Cardiac fibroblast (primary cell): ENCODE measurements around the gene LRP1B.

Experiments used
- DNase-seq, 2 donors: peaks; one replicate each; pipeline versions ENCODE4 v3.0.0 to v3.0.0-alpha.2; 2010; ENCODE audit warnings: low read depth in 2 of 2
- H3K4me3 ChIP-seq, 2 donors: replicated peaks in 1 of 2; 1 replicate in 1 of 2; 2 replicates in 1 of 2; pipeline ENCODE4 v1.5.1; 2011; ENCODE audit warnings: low read depth in 2 of 2, low read length in 2 of 2, mild to moderate bottlenecking in 2 of 2, moderate library complexity in 1 of 2
- TF ChIP-seq, protein P1 (sequence below): IDR thresholded peaks from one replicate; pipeline ENCODE4 v1.5.1; 2011; ENCODE audit warnings: low read depth, mild to moderate bottlenecking, low read length, inconsistent platforms

The LRP1B gene

DNA sequence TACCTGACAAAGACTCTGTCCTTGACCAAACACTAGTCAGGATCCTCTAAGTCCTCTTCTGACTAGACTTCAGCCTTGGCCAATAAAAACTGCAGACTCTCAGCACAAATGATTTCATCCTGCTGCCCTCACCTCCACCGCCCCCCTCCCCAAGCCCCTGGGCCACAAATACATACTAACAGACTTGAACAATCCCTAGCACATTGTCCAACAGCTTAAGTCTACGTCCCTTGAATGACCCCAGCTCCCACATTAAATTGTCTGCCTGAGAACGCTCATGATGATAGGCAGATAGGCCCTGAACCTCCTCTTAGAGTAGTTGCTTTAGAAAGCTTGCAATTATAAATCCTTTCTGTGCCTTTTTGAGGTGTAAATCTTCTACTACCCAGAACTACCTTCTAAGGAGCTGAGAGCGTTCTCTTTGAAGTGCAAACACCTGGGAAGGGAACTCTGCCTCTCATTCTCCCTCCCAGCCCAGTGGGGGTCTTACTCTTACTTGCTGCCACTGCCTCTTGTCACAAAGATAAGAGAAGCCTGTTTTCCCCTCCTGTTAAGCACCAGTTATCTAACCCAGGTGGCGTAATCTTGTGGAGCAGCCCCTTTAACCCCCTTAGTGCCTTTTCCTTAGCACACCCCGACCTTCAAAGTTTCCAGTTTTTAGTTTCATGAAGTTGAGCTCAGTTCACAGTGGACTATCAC lies 1225.6 kb downstream of the LRP1B start:
- DNase-seq: no peak
- H3K4me3 ChIP-seq: no peak overlapping the region
- TF ChIP-seq, protein P1, sequence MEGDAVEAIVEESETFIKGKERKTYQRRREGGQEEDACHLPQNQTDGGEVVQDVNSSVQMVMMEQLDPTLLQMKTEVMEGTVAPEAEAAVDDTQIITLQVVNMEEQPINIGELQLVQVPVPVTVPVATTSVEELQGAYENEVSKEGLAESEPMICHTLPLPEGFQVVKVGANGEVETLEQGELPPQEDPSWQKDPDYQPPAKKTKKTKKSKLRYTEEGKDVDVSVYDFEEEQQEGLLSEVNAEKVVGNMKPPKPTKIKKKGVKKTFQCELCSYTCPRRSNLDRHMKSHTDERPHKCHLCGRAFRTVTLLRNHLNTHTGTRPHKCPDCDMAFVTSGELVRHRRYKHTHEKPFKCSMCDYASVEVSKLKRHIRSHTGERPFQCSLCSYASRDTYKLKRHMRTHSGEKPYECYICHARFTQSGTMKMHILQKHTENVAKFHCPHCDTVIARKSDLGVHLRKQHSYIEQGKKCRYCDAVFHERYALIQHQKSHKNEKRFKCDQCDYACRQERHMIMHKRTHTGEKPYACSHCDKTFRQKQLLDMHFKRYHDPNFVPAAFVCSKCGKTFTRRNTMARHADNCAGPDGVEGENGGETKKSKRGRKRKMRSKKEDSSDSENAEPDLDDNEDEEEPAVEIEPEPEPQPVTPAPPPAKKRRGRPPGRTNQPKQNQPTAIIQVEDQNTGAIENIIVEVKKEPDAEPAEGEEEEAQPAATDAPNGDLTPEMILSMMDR: no peak

DNA sequence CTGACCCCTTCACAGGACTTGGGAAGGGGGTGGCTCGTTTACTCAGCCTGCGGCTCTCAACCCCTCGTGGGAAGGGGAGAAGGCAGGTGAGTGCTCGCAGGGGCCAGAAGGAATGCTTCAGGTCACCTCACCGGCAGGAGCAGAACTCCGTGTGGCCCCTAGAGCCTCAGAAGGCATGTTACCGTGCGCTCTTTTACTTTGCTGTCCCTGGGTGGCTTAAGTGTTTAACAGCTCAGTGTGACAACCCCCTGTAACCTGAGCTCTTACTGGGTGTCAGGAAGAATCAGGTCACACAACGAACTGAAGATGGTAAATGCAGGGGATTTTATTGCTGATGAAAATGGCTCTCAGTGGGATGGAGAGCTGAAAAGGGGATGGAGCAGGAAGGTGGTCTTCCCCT lies 1235.4 kb downstream of the LRP1B start:
- TF ChIP-seq, protein P1: no peak
- H3K4me3 ChIP-seq: no peak overlapping the region
- no peak for DNase-seq

DNA sequence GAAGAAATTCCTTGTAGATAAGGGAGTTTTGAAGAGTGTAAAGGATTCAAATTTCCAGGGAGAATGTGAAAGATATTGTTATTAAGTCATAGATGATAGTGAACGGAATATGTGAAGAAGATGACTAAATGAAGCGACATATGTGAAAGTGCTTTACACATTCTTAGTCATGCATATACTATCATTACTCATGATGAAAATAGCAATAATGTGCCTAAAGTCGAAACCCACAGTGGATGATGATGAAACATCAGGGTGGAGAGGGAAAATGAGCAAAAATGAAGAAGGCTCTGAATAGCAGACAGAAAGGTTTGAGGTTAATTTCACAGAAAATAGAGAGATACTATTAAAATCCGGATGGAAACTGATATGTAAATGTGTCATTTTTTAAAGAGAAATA lies 1237.1 kb downstream of the LRP1B start:
- peak; percentile 31 to 56 for DNase-seq
- TF ChIP-seq, protein P1: no peak
- no peak overlapping the region for H3K4me3 ChIP-seq

DNA sequence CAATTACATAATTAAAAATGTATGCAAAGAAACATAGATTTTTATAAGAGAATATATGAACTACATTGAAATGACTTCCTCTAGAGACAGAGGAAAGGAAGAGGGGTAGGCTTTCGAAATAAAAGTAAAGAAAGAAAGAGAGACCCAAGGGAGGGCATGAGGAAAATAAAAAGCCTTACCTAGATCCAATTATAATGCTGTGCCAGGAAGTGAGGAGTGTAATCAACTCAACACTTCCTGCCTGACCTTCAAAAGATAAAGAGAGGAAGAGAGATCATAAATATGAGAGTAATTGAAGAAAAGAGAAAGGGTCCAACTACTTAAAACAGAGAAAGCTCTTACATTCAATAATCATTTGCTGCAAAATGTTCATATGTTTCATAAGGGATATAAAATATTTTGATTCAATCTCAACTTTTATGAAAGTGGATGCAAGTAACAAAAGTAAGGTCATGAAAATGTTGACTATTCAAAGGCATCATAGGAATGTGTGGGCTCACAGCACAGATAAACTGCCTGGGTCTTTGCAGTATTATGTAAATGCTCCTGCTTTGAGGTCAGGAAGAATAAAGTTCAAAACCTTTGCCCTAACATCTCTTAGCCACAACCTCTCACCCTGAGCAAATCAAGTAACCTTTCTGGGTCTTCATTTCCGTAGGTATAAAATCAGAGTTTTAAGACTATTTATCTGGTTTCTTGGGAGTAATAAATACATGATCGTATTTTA lies 1237.7 kb downstream of the LRP1B start:
- peak in 1 of 2 donors; percentile 6 for DNase-seq
- TF ChIP-seq, protein P1: no peak

DNA sequence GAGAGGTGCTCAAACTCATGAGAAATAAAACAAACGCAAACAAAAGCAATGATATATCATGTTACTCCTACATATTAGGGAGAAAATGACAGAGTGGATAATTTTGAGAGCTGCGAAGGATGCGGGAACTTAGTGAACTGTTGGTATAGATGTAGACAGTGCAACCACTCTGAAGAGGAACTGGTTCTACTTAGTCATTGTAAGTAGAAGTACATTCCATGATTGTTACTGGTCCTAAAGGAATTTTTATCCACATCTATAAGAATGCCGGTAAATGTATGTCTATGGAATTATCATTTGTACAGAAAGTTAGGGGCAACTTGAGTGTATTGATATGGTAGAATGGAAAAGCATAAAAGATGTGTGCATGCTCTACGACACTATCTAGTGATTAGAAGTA lies 1238.4 kb downstream of the LRP1B start:
- TF ChIP-seq, protein P1: no peak
- no peak for DNase-seq
- H3K4me3 ChIP-seq: no peak overlapping the region

More for the DNA sequence above, 1237.7 kb downstream of the LRP1B start:
- H3K4me3 ChIP-seq: no peak overlapping the region

DNA sequence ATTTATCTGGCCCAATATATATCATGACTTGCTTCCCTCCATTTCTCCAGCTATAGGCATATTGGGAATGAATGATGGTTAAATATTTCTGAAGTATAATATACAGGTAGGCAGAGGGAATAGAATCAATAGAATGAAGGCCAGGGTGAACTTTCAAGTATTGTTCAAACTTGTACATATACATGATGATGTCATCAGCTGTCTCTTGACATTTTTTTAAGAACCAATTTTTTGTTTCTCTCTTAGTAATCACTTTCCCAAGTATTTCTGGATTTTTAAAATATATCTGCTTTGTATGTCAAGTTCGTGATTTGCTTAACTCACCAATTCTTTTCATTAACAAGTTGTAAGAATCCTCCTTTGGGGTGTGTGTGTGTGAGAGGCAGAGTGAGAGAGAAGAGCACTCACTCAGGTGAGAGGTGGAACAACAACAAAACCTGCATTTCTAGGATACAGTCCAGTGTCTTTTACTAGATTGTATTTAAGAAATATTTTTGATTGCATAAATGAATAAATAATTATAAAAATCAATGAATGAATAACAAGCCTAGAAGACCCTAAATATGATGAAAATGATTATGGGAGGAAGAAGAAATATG lies 1239.1 kb downstream of the LRP1B start:
- TF ChIP-seq, protein P1: no peak
- H3K4me3 ChIP-seq: no peak overlapping the region
- DNase-seq: no peak
